Adrenal gland (tissue), 12 donors: ENCODE data around the gene FIS1. TPM values are rescaled to one million over a fixed set of nuclear protein-coding genes. Genes with fewer than 3 reads are reported as not detected.
"Not testable (repeated sequence)": the region's sequence is repeated elsewhere in the genome, so short reads cannot be mapped to it uniquely, and the experiment has no call there.

Experiments
- DNase-seq, 7 donors: peaks; one replicate each; pipeline ENCODE4 v3.0.0-alpha.2; 2019 to 2020
- H3K27ac ChIP-seq, 5 donors: fragments of 200-600 bp; sonication (generic) in 4 of 5; 1 replicate in 3 of 5; 2 replicates in 2 of 5; pipeline versions ENCODE4 v1.5.1 to v1.8.0; 2016 to 2020; ENCODE audit warnings: mild to moderate bottlenecking in 1 of 5
- H3K27me3 ChIP-seq: fragments of 200-600 bp; 2 replicates; pipeline ENCODE4 v1.8.0; 2021
- H3K36me3 ChIP-seq, 2 donors: fragments of 200-600 bp; replicated peaks in 1 of 2; 1 replicate in 1 of 2; 2 replicates in 1 of 2; pipeline versions ENCODE4 v1.5.1 to v1.8.0; 2018 to 2022
- H3K4me1 ChIP-seq, 2 donors: fragments of 200-600 bp; replicated peaks in 1 of 2; 1 replicate in 1 of 2; 2 replicates in 1 of 2; pipeline versions ENCODE4 v1.5.1 to v1.8.0; 2018 to 2021
- H3K4me3 ChIP-seq, 4 donors: fragments of 200-600 bp; sonication (generic) in 3 of 4; one replicate each; pipeline ENCODE4 v1.5.1; 2016 to 2018
- H3K9me3 ChIP-seq, 3 donors: fragments of 200-600 bp; sonication (generic) in 1 of 3; replicated peaks in 1 of 3; 1 replicate in 2 of 3; 2 replicates in 1 of 3; pipeline versions ENCODE4 v1.5.1 to v1.8.0; 2016 to 2021
- CTCF ChIP-seq, 6 experiments: fragments of 450-650 bp in 4 of 6; fragments of 200-600 bp in 2 of 6; sonication (generic) in 1 of 6; IDR thresholded peaks; 1 replicate in 5 of 6; 2 replicates in 1 of 6; pipeline versions ENCODE4 v1.5.1 to v1.8.0; 2016 to 2021; ENCODE audit warnings: antibody characterized with exemption in 6 of 6, mild to moderate bottlenecking in 2 of 6, moderate library complexity in 1 of 6
- POLR2A ChIP-seq, 2 donors: fragments of 450-650 bp; IDR thresholded peaks; one replicate each; pipeline ENCODE4 v1.6.1; 2017; ENCODE audit warnings: antibody characterized with exemption in 2 of 2, mild to moderate bottlenecking in 2 of 2, moderate library complexity in 1 of 2
- WGBS, 4 donors: extraction: QIAGEN DNeasy Blood & Tissue Kit in 2 of 4; methylation state at CpG; one replicate each; pipeline versions ENCODE4 v1.1.5 to v1.1.7; 2013 to 2017; 5-methylcytosine and 5-hydroxymethylcytosine counted together
- intact Hi-C, 2 donors: fragments of 100-400 bp; cut with DNase I; formaldehyde crosslinking; loops; one replicate each; pipeline versions ENCODE4 v1.14.1 to v1.15.0; 2022 to 2023
- polyA plus RNA-seq, 3 donors: library from polyadenylated mRNA; stranded (reverse); fragments of 200-250 nt in 2 of 3; fragments of 350-450 nt in 1 of 3; fragmentation: Illumina TruSeq in 1 of 3; extraction: RNeasy Lipid Tissue Mini Kit (QIAGEN cat#74804) in 1 of 3; gene quantifications; one replicate each; pipeline ENCODE4 v1.2.3, GENCODE V29; 2013 to 2014
- total RNA-seq, 9 donors: library from RNA; depleted of rRNA in 4 of 9; stranded (reverse); fragments of >200 nt in 4 of 9; fragments of 120-200 nt in 1 of 9; fragmentation: NEBNext Ultra II Directional in 1 of 9; extraction: Animal tissue kit (Norgen Biotek cat#: 25700) in 1 of 9; gene quantifications; one replicate each; pipeline versions ENCODE4 v1.1.0 to v1.2.4, GENCODE V29; 2013 to 2023
- donor health status: healthy with polysubstance abuse.
- donor health status: Bipolar disorder and iron deficiency.
- donor health status: DM: yes; HTN: yes; CAD: no.
- donor health status: DM: no; HTN: no; CAD: no.
- donor health status: DM: no; HTN: no; CAD: no.
- donor health status: DM: yes; HTN: yes; CAD: no.

The FIS1 gene
- total and polyA plus RNA-seq, 12 donors = 158 to 439 (median 280) TPM

- H3K27ac ChIP-seq, H3K36me3 ChIP-seq, H3K4me1 ChIP-seq, H3K4me3 ChIP-seq, H3K9me3 ChIP-seq: not testable (repeated sequence)
- TF ChIP-seq CTCF (IDR thresholded peaks at IDR 0.05) = peak; percentile 22 to 69 (median 52)
- H3K27me3 ChIP-seq = peaks cover 20% of the 10 kb centered on the region
- WGBS, 4 donors = 19 to 31% (median 21%) methylated on average over 11 to 16 of the region's 18 CpGs
- intact Hi-C loops = loop anchor here in 1 of 2 donors (10.0 kb wide), 1 partner anchor 146 kb away; no protein-coding TSS in a partner anchor
- DNase-seq = peak; percentile 43 to 79 (median 67)
Observed at GRCh38 chr7:101290186-101291037, 45.5 kb upstream of the FIS1 start.

- WGBS, 4 donors = 71 to 79% (median 73%) methylated on average over 2 to 4 of the region's 4 CpGs
- peaks cover 20% of the 10 kb centered on the region for H3K27me3 ChIP-seq
- intact Hi-C loops = loop anchor here (10.0 kb wide), 2 partner anchors 145 to 395 kb away; partner anchors contain the start of gene ACHE (in 1 of the 2)
- not testable (repeated sequence) for H3K36me3 ChIP-seq, H3K27ac ChIP-seq, H3K4me3 ChIP-seq, H3K4me1 ChIP-seq, H3K9me3 ChIP-seq, DNase-seq
Observed at GRCh38 chr7:101289687-101290086, 44.8 kb upstream of the FIS1 start.

- Histone ChIP-seq H3K4me1 (no peaks in the 10 kb centered on the region), H3K27ac (no peak overlapping the region), H3K36me3 (no peaks in the 10 kb centered on the region), H3K27me3 (peaks cover 17% of the 10 kb centered on the region), H3K9me3 (no peaks in the 10 kb centered on the region), H3K4me3 (no peak overlapping the region)
- DNase-seq = no peak
- intact Hi-C loops = loop anchor here in 1 of 2 donors (10.0 kb wide), 1 partner anchor 394 kb away; the partner anchor contains the start of gene ACHE
- TF ChIP-seq CTCF (IDR thresholded peaks at IDR 0.05) (no peak), POLR2A (IDR thresholded peaks at IDR 0.05) (no peak)
- WGBS, 4 donors = 81 to 94% (median 88%) methylated on average over 3 of the region's 3 CpGs
Observed at GRCh38 chr7:101288439-101288838, 43.6 kb upstream of the FIS1 start.

- Histone ChIP-seq H3K9me3 (no peaks in the 10 kb centered on the region), H3K27ac (no peak overlapping the region), H3K36me3 (no peaks in the 10 kb centered on the region), H3K27me3 (peaks cover 7% of the 10 kb centered on the region), H3K4me1 (no peaks in the 10 kb centered on the region), H3K4me3 (no peak overlapping the region)
- no peak for DNase-seq
- intact Hi-C loops = loop anchor here in 1 of 2 donors (10.0 kb wide), 1 partner anchor 392 kb away; the partner anchor contains the start of gene ACHE
- WGBS, 4 donors = 39 to 74% (median 68%) methylated on average over 3 to 6 of the region's 6 CpGs
- TF ChIP-seq CTCF (IDR thresholded peaks at IDR 0.05) = no peak
Observed at GRCh38 chr7:101287032-101287431, 42.2 kb upstream of the FIS1 start.

- not testable (repeated sequence) for H3K9me3 ChIP-seq, H3K4me3 ChIP-seq, DNase-seq, H3K27ac ChIP-seq, H3K4me1 ChIP-seq, H3K27me3 ChIP-seq, H3K36me3 ChIP-seq
- intact Hi-C loops = loop anchor here in 1 of 2 donors (10.0 kb wide), 1 partner anchor 391 kb away; the partner anchor contains the start of gene ACHE
- 66 to 88% (median 74%) methylated on average over 1 to 3 of the region's 3 CpGs for WGBS, 4 donors
Observed at GRCh38 chr7:101285880-101286279, 41.0 kb upstream of the FIS1 start.
